ENCODE measurements around the gene SLC1A3.

SLC1A3 gene

DNA sequence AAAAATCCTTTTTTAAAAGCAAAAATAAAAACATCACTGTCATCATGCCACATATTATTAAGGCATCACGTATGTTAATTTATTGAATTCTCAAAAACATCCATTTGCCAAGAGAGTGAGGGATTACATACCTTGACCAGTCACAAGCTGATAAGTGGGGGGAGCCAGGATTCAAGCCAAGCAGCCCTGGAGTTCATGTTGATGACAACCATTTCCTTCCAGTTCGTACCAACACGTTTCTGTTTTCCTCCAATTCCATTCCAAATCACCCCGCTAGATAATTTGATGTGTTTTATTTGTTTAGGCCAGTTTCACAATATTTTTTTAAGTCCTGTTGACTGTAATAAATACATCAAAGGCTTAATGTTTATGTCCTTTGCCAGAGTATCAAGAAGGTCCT is 53.0 kb downstream of the SLC1A3 start:
- ChIA-PET POLR2A (ENCODE audit: low non-redundant PET) (no interaction called here), CTCF (no interaction called here)
- no peak for DNase-seq (ENCODE audit: low spot score)
- TF ChIP-seq, protein P1, sequence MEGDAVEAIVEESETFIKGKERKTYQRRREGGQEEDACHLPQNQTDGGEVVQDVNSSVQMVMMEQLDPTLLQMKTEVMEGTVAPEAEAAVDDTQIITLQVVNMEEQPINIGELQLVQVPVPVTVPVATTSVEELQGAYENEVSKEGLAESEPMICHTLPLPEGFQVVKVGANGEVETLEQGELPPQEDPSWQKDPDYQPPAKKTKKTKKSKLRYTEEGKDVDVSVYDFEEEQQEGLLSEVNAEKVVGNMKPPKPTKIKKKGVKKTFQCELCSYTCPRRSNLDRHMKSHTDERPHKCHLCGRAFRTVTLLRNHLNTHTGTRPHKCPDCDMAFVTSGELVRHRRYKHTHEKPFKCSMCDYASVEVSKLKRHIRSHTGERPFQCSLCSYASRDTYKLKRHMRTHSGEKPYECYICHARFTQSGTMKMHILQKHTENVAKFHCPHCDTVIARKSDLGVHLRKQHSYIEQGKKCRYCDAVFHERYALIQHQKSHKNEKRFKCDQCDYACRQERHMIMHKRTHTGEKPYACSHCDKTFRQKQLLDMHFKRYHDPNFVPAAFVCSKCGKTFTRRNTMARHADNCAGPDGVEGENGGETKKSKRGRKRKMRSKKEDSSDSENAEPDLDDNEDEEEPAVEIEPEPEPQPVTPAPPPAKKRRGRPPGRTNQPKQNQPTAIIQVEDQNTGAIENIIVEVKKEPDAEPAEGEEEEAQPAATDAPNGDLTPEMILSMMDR (conservative IDR thresholded peaks at IDR 0.05; ENCODE audit: low read depth): no peak
- no peak overlapping the region for H3K27ac ChIP-seq

DNA sequence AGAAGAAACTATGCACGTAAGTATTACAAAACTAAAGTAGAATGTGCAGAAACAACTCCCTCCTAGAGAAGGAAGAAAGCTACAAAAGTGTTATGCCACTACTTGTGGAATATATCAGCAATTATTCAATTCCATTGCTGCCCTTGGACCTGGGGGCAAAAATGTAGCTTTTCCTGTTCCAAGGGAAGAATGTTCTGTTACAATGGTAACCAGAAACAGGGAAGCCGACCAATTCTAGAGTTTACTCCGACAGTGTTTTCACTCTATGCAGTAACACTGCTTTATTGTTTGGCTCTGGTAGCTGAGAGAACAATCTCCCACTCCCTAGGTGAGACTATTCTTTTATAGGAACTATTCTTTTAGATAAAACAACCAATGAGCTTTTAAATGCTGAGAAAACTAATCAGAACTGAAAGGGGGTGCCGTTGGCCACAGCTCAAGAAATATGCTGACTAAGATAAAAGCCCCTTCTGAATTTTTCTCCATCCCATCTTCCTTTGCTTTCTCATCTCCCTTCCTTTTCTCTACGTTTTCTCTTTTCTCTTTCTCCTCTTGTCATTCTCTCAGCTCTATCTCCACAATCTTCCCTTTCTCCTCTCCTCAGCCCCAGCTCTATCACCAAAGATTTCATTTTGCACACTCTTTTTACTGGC is 54.1 kb downstream of the SLC1A3 start:
- ChIA-PET POLR2A (ENCODE audit: low non-redundant PET) (no interaction called here), CTCF (interaction anchor here (1.4 kb wide), 1 partner anchor 30 kb away, joined by 4 read pairs; no protein-coding TSS in a partner anchor)
- TF ChIP-seq, protein P1 (conservative IDR thresholded peaks at IDR 0.05; ENCODE audit: low read depth): no peak
- H3K27ac ChIP-seq: no peak overlapping the region
- no peak for DNase-seq (ENCODE audit: low spot score)

DNA sequence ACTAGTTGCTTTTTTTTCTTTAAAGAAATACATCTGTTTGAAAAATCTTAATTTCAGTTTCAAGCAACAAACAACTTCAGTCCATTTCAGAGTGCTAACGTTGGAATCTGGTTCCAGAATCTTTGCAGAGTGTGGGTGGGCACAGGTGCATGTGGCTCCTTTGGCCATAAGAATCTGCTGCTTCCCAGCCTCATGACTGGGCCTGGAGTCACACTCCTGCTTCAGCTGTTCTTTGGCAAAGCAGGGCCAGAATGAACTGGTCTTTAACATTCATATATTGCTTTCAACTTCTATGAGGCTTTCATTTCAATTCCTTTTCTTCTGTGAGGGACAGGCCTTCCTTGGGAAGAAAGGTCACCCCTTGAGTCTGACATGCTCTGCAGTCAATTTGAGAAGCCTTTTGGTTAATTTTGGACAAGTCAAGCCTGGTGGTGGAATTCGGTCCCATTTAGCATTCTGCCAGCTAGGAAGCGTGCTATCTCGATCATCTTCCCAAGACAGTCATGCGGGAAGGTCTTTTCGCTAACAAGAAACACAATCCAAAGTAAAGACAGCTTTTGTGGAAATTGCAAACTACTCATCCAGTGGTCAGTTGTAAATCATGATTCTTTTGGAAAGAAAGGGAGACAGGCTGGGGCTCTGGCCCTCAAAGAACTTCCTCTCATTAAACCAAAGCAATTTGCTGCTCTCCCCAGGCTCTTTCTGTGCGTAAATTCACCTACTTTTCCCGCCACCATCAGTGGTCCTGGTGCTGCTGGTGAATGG is 55.2 kb downstream of the SLC1A3 start:
- DNase-seq (ENCODE audit: low spot score): no peak
- ChIA-PET POLR2A (ENCODE audit: low non-redundant PET) (no interaction called here), CTCF (no interaction called here)

DNA sequence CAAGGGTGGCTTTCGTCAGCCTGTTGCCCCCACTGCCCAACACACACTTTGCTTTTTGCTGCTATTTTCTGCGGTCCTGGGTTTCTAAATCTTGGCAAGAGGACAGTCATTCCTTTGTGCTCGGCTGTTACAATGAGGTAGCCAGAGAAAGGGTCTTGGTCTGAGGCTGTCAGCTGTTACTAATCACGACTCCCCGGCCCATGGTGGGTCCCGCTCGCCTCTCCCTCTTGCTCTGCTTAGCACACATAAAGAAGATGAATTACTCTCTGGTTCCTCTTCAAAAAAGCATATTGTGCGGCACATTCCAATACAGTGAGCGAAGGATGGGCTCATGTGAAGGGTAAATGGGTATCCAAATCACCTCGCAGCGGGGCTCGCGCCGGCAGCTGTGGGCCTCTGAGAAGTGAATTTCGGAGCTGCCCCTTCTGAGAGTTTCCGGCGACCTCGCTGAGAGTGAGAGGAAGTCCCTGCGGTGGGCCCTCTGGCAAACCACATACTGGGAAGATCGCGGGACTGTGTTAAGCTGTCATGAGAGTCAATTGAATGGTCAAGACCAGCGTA is 56.0 kb downstream of the SLC1A3 start:
- POLR2A ChIA-PET (ENCODE audit: low non-redundant PET): no interaction called here
- CTCF ChIA-PET: no interaction called here
- TF ChIP-seq, protein P1 (conservative IDR thresholded peaks at IDR 0.05; ENCODE audit: low read depth): no peak
- no peak overlapping the region for H3K27ac ChIP-seq
- no peak for DNase-seq (ENCODE audit: low spot score)

More for the DNA sequence above, 55.2 kb downstream of the SLC1A3 start:
- TF ChIP-seq, protein P1 (conservative IDR thresholded peaks at IDR 0.05; ENCODE audit: low read depth): no peak
- H3K27ac ChIP-seq: no peak overlapping the region

DNA sequence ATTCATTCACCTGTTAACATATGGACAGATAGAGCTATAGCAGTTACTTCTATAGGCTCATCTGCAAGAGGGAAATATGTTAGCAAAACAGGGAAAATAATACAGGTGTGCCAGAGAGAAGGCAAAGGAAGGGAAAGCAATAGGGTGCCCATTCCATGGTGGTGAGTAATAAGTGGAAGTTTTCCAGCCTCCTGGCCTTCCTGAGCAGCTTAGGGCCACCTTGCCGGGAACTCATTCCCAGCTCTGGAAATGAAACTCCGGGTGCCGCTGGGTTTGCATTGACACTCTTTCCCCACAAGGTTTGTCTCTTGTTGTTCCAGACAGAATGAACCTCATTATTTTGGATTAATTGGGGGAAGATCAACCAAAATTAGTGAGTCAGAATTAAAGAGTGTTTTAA is 58.4 kb downstream of the SLC1A3 start:
- CTCF ChIA-PET: no interaction called here
- TF ChIP-seq, protein P1 (conservative IDR thresholded peaks at IDR 0.05; ENCODE audit: low read depth): no peak
- peak overlapping the region; percentile 38; the same call in 1 of the 2 replicates for H3K27ac ChIP-seq
- POLR2A ChIA-PET (ENCODE audit: low non-redundant PET): no interaction called here
- peak; percentile 72 for DNase-seq (ENCODE audit: low spot score)

DNA sequence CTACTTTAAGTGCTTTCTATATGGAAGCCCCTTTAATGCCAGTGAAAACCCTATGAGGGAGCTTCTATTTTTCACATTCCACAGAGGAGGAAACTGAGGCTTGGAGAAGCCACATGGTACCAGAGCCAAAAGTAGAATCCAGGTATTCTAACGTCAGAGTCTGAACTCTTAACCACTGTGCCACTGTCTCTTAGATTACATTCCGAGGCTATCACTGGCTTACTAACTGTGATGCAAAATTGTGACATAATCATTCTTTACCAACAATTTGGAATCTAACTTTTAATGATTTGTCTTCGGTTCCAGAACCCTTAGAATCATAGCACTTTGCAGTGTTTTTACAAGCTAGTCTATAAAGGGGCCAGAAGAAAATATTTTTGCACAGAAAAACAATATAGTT is 59.2 kb downstream of the SLC1A3 start:
- no peak for DNase-seq (ENCODE audit: low spot score)
- CTCF ChIA-PET: interaction anchor here (0.7 kb wide), 1 partner anchor 49 kb away, joined by 3 read pairs; no protein-coding TSS in a partner anchor
- POLR2A ChIA-PET (ENCODE audit: low non-redundant PET): no interaction called here
- TF ChIP-seq, protein P1 (conservative IDR thresholded peaks at IDR 0.05; ENCODE audit: low read depth): no peak
- H3K27ac ChIP-seq: no peak overlapping the region
